ENCODE results near the gene ONECUT2. TPM values are rescaled to one million over a fixed set of nuclear protein-coding genes. Genes with fewer than 3 reads are reported as not detected.

ONECUT2 gene
- total RNA-seq, 1 donor from 2014 or later, result under 0.01 TPM

DNA sequence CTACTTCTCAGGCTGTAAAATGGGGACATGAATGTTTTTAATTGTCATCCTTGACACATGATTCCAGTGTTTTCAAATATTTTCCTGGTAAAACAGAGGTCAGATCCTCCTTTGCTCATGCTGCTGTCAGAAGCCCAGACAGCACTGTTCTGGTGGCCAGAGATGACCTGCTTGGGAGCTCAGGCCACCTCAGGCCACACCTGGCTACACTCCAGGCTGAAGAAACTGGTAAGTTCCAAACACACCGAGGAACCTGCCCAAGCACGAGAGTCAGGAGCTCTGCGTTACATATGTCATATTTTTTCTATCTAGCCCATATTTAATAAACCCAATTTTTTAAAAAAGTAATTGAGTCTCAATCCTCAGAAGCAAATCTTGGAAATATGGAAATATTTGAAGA lies 103.4 kb downstream of the ONECUT2 start:
- no peak for TF ChIP-seq CTCF (IDR thresholded peaks at IDR 0.05; ENCODE audit: insufficient read depth, low read length, severe bottlenecking)
- Histone ChIP-seq H3K4me3 (ENCODE audit: low read depth, low read length) (no peak overlapping the region), H3K36me3 (ENCODE audit: control insufficient read depth, insufficient read depth, low read length) (no peaks in the 10 kb centered on the region), H3K27me3 (ENCODE audit: control insufficient read depth, insufficient read depth, low read length) (no peaks in the 10 kb centered on the region)
- FAIRE-seq, result no peak
- no peak for DNase-seq (ENCODE audit: low read depth)

DNA sequence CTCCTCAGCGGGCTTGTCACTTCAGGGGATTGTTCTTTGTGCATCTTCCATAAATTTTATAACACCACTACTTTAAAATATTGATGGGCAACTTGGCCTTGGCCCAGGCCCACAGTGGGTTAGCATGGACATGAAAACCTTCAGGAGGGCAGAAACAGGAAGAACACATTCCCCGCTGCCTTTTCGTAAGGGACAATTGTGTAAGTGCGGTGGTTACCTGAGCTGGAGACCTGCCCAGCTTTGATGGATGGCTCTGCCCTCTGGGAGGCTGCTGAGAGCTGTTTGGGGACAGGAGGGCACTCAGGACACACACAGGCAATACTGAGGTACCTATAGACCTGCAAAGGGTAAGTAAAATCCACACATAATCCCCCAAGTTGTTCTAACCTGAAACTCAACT lies 104.5 kb downstream of the ONECUT2 start:
- FAIRE-seq (no peak), DNase-seq (ENCODE audit: low read depth) (no peak)
- Histone ChIP-seq H3K36me3 (ENCODE audit: control insufficient read depth, insufficient read depth, low read length) (no peaks in the 10 kb centered on the region), H3K27me3 (ENCODE audit: control insufficient read depth, insufficient read depth, low read length) (no peaks in the 10 kb centered on the region), H3K4me3 (ENCODE audit: low read depth, low read length) (no peak overlapping the region)
- TF ChIP-seq CTCF (IDR thresholded peaks at IDR 0.05; ENCODE audit: insufficient read depth, low read length, severe bottlenecking), result no peak

Other genes starting within 250 kb of the ONECUT2 start
- not detected in 2 replicates for gene ST8SIA3, start 82.8 kb upstream of the ONECUT2 start, total RNA-seq
- 19.2 and 30.2 TPM in 2 replicates for gene FECH, start 151.3 kb downstream of the ONECUT2 start, total RNA-seq
- 388 and 396 TPM in 2 replicates for gene NARS1, start 186.5 kb downstream of the ONECUT2 start, total RNA-seq

All from bronchial epithelial cell (primary cell).